ENCODE results near the gene SUN5.

The SUN5 gene

GRCh38 chr20:33026779-33027759 is 22.8 kb upstream of the SUN5 start:
- DNase-seq, result no peak

DNA sequence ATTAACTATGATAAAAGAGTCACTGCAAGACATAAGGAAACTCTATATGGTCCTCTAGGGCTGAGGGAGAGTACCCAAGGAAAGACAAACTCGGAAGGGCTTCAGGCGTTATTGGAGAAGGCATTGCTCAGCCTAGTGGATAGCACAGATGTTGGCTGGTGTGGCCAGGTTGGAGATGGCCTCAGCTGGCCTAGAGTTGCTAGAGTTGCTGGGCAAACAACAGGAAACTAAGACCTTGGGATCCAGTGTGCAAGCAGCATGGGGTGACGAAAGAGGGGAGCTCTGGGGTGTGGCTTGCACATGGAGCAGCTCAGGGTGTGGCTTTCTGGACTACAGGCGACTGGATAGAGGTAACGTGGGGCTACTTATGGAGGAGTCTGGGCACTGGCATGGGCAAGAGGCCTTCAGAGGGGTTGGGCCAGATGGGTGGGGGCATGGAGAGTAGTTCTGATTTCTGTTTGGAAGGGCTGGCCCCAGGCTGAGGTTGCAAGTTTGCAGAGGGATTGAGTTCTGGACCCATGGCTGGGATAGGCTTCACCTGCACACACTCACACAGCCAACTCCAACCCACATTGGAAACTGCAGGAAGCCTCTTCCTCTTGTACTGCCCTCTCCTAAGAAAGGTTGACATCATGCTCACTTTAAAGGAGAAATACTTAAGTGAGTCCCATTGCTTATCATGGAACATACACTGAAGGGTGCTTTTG is 22.0 kb upstream of the SUN5 start:
- DNase-seq, result no peak

- DNase-seq, result no peak
These were observed 21.2 kb upstream of the SUN5 start for GRCh38 chr20:33025318-33025876.

- no peak for DNase-seq
These were observed 20.5 kb upstream of the SUN5 start for GRCh38 chr20:33024609-33025317.

DNA sequence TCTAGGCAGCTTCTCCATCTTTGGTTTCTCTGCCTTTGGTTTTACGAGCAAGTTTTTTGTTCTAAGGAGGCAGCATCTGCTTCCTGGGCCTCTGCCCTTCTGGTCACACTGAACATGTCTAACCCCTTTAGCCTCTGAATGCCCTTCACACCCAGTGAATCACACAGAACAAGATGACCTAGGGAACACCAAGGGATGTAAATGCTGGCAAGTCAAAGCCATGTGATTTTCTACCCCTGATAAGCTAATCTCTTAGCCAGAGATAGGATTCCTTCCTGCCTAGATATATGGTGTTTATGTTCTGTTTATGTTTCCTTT is 20.0 kb upstream of the SUN5 start:
- DNase-seq, result no peak

- no peak for DNase-seq
These were observed 19.4 kb upstream of the SUN5 start for GRCh38 chr20:33023439-33024242.

- no peak for DNase-seq
These were observed 18.6 kb upstream of the SUN5 start for GRCh38 chr20:33022694-33023438.

- no peak for DNase-seq
These were observed 18.1 kb upstream of the SUN5 start for GRCh38 chr20:33022289-33022688.

GRCh38 chr20:33021879-33022278 is 17.6 kb upstream of the SUN5 start:
- no peak for DNase-seq

GRCh38 chr20:33020278-33021161 is 16.3 kb upstream of the SUN5 start:
- no peak for DNase-seq

DNA sequence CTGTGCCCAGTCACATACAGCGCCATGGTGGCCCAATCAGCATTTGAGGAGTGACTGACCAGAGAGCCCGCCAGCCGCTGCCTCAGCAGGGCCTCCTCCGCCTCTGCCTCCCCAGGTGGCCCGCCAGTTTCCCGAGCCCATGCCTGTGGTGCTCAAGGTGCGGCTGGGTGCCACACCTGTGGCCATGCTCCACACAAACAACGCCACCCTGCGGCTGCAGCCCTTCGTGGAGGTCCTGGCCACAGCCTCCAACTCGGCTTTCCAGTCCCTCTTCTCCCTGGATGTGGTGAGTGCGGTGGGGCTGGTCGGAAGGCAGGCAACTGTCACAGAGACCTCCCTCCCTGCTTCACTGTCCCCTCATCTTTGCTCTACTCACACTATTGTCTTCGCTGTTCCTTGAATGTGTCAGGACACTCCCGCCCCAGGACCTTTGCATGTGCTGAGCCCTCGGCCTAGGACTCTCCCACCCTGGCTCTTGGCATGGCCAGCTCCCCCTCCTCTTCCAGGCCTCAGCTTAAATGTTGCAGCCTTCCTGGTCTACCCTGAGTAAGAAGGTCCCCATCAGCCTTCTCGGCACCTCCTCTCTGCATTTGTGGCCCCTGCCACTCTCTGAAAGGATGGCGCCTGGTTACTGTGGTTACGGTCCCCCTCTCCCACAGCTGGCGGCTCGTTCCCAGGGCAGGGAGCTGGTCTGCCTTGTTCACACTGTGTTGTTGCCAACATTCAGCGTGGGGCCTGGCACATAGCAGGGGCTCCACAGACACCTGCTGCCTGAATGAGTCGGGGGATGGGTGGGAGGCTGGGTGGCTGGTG is 15.4 kb upstream of the SUN5 start:
- DNase-seq, result no peak

DNA sequence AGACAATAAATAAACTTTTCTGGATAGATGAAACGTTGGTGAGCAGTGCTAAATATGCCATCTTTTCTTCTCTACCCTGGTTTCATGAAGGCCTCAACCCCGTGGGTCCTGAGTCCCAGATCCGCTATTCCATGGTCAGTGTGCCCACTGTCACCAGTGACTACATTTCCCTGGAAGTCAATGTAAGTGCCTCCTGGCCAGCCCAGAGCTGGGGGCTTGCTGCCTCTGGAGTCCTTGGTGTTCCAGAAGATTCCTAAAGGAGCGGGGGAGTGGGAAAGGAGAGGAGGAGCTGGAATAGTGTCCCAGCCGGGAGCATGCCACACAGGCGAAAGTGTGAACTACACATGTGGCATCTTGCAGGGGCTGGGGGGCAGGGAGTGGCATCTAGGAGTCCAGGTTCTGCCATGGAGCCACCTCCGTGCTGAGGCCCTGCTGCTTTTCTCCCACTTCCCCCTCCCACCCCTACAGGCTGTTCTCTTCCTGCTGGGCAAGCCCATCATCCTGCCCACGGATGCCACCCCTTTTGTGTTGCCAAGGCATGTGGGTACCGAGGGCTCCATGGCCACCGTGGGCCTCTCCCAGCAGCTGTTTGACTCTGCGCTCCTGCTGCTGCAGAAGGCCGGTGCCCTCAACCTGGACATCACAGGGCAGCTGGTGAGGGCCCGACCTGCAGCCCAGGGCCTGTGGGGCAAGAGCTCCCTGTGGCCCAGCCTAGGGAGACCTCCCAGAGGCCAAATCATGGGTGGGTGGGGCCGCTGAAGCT is 14.1 kb upstream of the SUN5 start:
- no peak for DNase-seq

- DNase-seq, result no peak
These were observed 13.3 kb upstream of the SUN5 start for GRCh38 chr20:33017542-33017941.

DNA sequence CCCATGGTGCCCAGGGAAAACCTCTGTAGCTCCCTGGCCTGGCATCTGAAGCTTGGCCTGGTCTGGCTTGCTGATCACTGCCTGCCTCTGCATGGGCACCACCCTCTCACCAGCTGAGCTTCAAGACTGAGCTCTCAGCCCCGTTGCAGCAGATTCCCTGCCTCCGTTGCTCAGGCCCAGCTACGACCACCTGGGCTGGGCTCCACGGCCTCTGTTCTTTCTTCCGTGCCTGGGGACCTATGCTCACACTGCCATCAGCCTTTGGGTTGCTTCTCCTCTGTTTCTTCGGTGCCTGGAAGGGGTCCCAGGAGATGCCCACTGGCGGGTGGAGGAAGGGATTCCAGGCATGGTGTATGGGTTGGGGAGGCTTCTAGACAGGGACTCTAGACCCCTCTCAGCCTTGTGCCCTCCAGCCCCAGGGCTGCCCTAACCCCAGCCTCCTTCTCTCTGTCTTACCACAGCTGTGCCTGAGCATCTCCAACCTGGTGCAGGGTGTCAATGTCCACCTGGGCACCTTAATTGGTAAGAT is 12.4 kb upstream of the SUN5 start:
- DNase-seq, result no peak

GRCh38 chr20:33015700-33016580 is 11.7 kb upstream of the SUN5 start:
- no peak for DNase-seq

DNA sequence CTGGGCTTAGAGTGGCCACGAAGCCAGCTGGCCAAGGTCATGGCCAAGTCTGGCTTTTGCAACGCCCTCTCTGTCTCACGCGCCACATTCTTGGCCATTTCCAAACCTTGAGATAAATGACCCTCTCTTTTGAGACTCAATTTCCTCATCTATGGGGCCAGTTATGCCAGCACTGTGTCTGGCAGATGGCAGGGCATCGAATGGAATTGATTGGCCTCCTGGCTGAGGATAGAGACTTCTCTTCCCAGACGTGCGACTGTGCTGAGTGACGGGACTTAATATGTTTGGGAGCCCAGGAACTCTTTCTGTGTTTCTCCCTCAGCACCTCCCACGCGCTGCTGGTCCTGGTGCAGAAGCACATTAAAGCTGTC is 10.9 kb upstream of the SUN5 start:
- no peak for DNase-seq

DNA sequence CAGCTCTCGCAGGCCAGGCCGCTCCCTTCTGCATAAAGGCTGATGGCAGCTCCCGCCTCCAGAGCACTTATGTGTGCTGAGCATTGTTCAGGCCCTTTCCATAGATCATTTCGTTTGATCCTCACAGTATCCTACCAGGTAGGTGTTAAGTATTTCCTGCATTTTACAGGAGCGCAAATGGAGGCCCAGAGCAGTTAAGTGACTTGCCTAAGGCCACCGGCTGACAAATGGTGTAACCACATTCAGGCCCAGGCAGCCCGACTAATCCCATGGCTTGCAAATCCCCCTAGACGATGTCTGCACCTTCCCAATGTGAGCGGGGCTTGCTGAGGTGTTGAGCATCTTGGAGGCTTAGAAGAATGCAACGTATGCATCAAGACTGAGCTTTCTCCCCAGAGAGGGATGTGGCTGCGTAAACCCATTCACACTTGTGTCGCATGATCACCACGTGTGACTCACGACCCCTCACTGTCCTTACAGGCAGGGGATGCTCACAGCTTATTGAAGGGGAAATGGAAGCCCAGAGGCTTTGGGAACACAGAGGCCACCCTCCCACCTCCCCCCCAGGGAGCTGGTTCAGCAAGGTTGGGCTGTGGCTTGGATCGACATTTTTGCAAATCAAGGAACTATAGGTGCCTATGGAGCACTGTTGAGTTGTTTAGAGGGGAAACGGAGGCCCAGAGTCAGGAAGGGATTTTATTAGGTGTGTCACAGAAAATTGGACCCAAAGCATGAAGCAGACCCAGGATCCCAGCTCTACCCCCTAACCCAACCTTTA is 10.3 kb upstream of the SUN5 start:
- no peak for DNase-seq
